SK-N-SH (cell line): ENCODE results near the gene MAP3K2. TPM values are rescaled to one million over a fixed set of nuclear protein-coding genes. Genes with fewer than 3 reads are reported as not detected.

Source experiments
- CTCF ChIA-PET: fragments of 300-600, 350-600 bp; formaldehyde crosslinking; extraction: SDS; loops from one replicate; lab custom pipeline; 2021; lab: Yijun Ruan, JAX
- POLR2A ChIA-PET: fragments of 350-600 bp; sonication (Branson Sonifier 250); formaldehyde crosslinking; extraction: SDS; loops from one replicate; lab custom pipeline; 2020; ENCODE audit warnings: antibody characterized with exemption, inconsistent platforms; lab: Yijun Ruan, JAX
- DNase-seq: peaks from one replicate; pipeline ENCODE4 v3.0.0; 2012
- H2AFZ ChIP-seq: fragments of 200-600 bp; sonication (generic); 2 replicates; pipeline ENCODE4 v1.8.1; 2016; ENCODE audit warnings: antibody characterized with exemption, mild to moderate bottlenecking, low read depth
- H3F3A ChIP-seq: fragments of 200-600 bp; sonication (generic); replicated peaks from 2 replicates; pipeline ENCODE3; 2016; ENCODE audit warnings: antibody characterized with exemption, mild to moderate bottlenecking; ENCODE audit not compliant: insufficient read depth
- H3K27ac ChIP-seq, 2 experiments: fragments of 200-500 bp in 1 of 2; fragments of 200-600 bp in 1 of 2; sonication (Bioruptor generic) in 1 of 2; sonication (generic), shearing (Covaris generic) in 1 of 2; 2 replicates each; pipeline versions ENCODE4 v1.5.1 to v1.6.1; 2014 to 2016; ENCODE audit warnings: low read depth in 2 of 2, inconsistent platforms in 1 of 2, low read length in 1 of 2, mild to moderate bottlenecking in 1 of 2, mixed read lengths in 1 of 2
- H3K27me3 ChIP-seq: fragments of 200-600 bp; sonication (generic), shearing (Covaris generic); 2 replicates; pipeline ENCODE4 v1.6.1; 2016; ENCODE audit warnings: mixed run types; ENCODE audit not compliant: insufficient read depth
- H3K36me3 ChIP-seq, 2 experiments: fragments of 200-500 bp in 1 of 2; fragments of 200-600 bp in 1 of 2; sonication (Bioruptor generic) in 1 of 2; sonication (generic) in 1 of 2; replicated peaks in 1 of 2; 2 replicates each; pipeline versions ENCODE3 to v1.5.1; 2014 to 2016; ENCODE audit warnings: low read length in 1 of 2, mild to moderate bottlenecking in 1 of 2; ENCODE audit not compliant: insufficient read depth in 2 of 2, control insufficient read depth in 1 of 2
- H3K4me1 ChIP-seq, 2 experiments: fragments of 200-500 bp in 1 of 2; fragments of 200-600 bp in 1 of 2; sonication (Bioruptor generic) in 1 of 2; sonication (generic), shearing (Covaris generic) in 1 of 2; 2 replicates each; pipeline versions ENCODE4 v1.5.1 to v1.6.1; 2014 to 2016; ENCODE audit warnings: low read depth in 1 of 2, low read length in 1 of 2, mixed run types in 1 of 2; ENCODE audit not compliant: insufficient read depth in 2 of 2, control insufficient read depth in 1 of 2
- H3K4me2 ChIP-seq: fragments of 200-600 bp; sonication (generic), shearing (Covaris generic); 2 replicates; pipeline ENCODE4 v1.6.1; 2017; ENCODE audit warnings: mixed run types
- H3K4me3 ChIP-seq, 2 experiments: fragments of 200-500 bp in 1 of 2; fragments of 200-600 bp in 1 of 2; sonication (Bioruptor generic) in 1 of 2; sonication (generic), shearing (Covaris generic) in 1 of 2; 2 replicates each; pipeline versions ENCODE4 v1.5.1 to v1.8.1; 2014 to 2016; ENCODE audit warnings: low read depth in 2 of 2, inconsistent platforms in 1 of 2, low read length in 1 of 2, mild to moderate bottlenecking in 1 of 2, mixed read lengths in 1 of 2, moderate library complexity in 1 of 2
- H3K79me2 ChIP-seq: fragments of 200-600 bp; sonication (generic); 2 replicates; pipeline ENCODE4 v1.8.1; 2017; ENCODE audit warnings: mild to moderate bottlenecking; ENCODE audit not compliant: insufficient read depth
- H3K9ac ChIP-seq: fragments of 200-600 bp; sonication (generic); 2 replicates; pipeline ENCODE4 v1.6.1; 2017; ENCODE audit warnings: mixed run types
- H3K9me2 ChIP-seq: fragments of 200-600 bp; sonication (generic); 2 replicates; pipeline ENCODE4 v1.6.1; 2017; ENCODE audit warnings: mixed run types
- H3K9me3 ChIP-seq: fragments of 200-600 bp; sonication (generic); 2 replicates; pipeline ENCODE4 v1.6.1; 2017; ENCODE audit warnings: mixed run types, mild to moderate bottlenecking, moderate library complexity
- H4K20me1 ChIP-seq: fragments of 200-600 bp; sonication (generic); 2 replicates; pipeline ENCODE4 v1.6.1; 2017; ENCODE audit warnings: mild to moderate bottlenecking, mixed run types; ENCODE audit not compliant: insufficient read depth
- CTCF ChIP-seq: fragments of 200-600 bp; sonication (generic); IDR thresholded peaks from 2 replicates; pipeline ENCODE4 v1.6.1; 2017; ENCODE audit warnings: antibody characterized with exemption, mild to moderate bottlenecking, moderate library complexity
- FOXM1 ChIP-seq: IDR thresholded peaks from 2 replicates; pipeline ENCODE4 v1.4.0; 2012; ENCODE audit warnings: low read depth, mild to moderate bottlenecking
- GATA2 ChIP-seq: sonication (generic); formaldehyde crosslinking; IDR thresholded peaks from 2 replicates; pipeline ENCODE4 v1.5.0; 2020; ENCODE audit warnings: mild to moderate bottlenecking, missing genetic modification reagents
- RAD21 ChIP-seq: IDR thresholded peaks from 2 replicates; pipeline ENCODE4 v1.6.1; 2012; ENCODE audit warnings: mild to moderate bottlenecking, low read length
- REST ChIP-seq: IDR thresholded peaks from 2 replicates; pipeline ENCODE4 v1.6.1; 2012; ENCODE audit warnings: mild to moderate bottlenecking, low read depth, low read length, moderate library complexity
- SMC3 ChIP-seq: IDR thresholded peaks from 2 replicates; pipeline ENCODE4 v1.6.1; 2012; ENCODE audit warnings: low read depth, low read length, improper control_type of control experiment
- ZBTB33 ChIP-seq: IDR thresholded peaks from 2 replicates; pipeline ENCODE4 v1.4.0; 2012; ENCODE audit warnings: low read depth, borderline replicate concordance
- WGBS: methylation state at CpG from one replicate; pipeline ENCODE4 v1.1.6; 2017; ENCODE audit warnings: low lambda C conversion rate; 5-methylcytosine and 5-hydroxymethylcytosine counted together
- polyA plus RNA-seq, 3 experiments: library from polyadenylated mRNA; depleted of rRNA; stranded (reverse); fragments of >200 nt; gene quantifications; 2 replicates each; pipeline ENCODE4 v1.2.3, GENCODE V29; 2012
- TF ChIP-seq, protein P1 (sequence below): fragments of 150-350 bp; IDR thresholded peaks from 2 replicates; pipeline ENCODE4 v1.6.1; 2017; ENCODE audit warnings: antibody characterized with exemption, low read length, low read depth, borderline replicate concordance

The MAP3K2 gene
- polyA plus RNA-seq, 1 of the 3 experiments (the other 2 are of a cell fraction) = 2.7 TPM

- DNase-seq = peak; percentile 33
- TF ChIP-seq ZBTB33 (no peak), RAD21 (peak; percentile 32), SMC3 (peak; percentile 23; the same call in 1 of the 2 replicates), GATA2 (CRISPR knock-in tag) (peak; percentile 51), FOXM1 (no peak), REST (no peak), CTCF (peak; percentile 70)
- TF ChIP-seq, protein P1, sequence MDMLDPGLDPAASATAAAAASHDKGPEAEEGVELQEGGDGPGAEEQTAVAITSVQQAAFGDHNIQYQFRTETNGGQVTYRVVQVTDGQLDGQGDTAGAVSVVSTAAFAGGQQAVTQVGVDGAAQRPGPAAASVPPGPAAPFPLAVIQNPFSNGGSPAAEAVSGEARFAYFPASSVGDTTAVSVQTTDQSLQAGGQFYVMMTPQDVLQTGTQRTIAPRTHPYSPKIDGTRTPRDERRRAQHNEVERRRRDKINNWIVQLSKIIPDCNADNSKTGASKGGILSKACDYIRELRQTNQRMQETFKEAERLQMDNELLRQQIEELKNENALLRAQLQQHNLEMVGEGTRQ = no peak
- H3K79me2 ChIP-seq = peaks cover 92% of the 10 kb centered on the region
- no peak overlapping the region for H3K9ac ChIP-seq
- H3K4me3 ChIP-seq = no peak overlapping the region
- H3K36me3 ChIP-seq = peaks cover 0 to 6% of the 10 kb centered on the region in 2 experiments
- ChIA-PET POLR2A (no interaction called here), CTCF (interaction anchor here (0.8 to 1.2 kb wide), 2 partner anchors 22 to 62 kb away, joined by 4 to 5 read pairs; no protein-coding TSS in a partner anchor)
- peaks cover 66% of the 10 kb centered on the region for H4K20me1 ChIP-seq
- no peak overlapping the region for H3K4me2 ChIP-seq
- H3K4me1 ChIP-seq = peaks cover 0 to 2% of the 10 kb centered on the region in 2 experiments; a peak in 2 of 4 replicates
- no peaks in the 10 kb centered on the region for H3K9me3 ChIP-seq
- WGBS = 85% methylated on average over 4 of the region's 4 CpGs
- no peaks in the 10 kb centered on the region for H3K27me3 ChIP-seq
- H3K9me2 ChIP-seq = no peaks in the 10 kb centered on the region
- no peak overlapping the region for H3K27ac ChIP-seq
- no peak overlapping the region for H2AFZ ChIP-seq
- peaks cover 6% of the 10 kb centered on the region for H3F3A ChIP-seq
Observed at GRCh38 chr2:127355407-127356008, 32.3 kb downstream of the MAP3K2 start.
